HEK293 (cell line): ENCODE results near the gene COLQ.

ENCODE experiments used
- CTCF ChIA-PET: fragments of 350-600 bp; formaldehyde crosslinking; extraction: SDS; loops from one replicate; lab custom pipeline; 2021; ENCODE audit warnings: antibody characterized with exemption; lab: Yijun Ruan, JAX
- POLR2A ChIA-PET: fragments of 300-600 bp; formaldehyde crosslinking; extraction: SDS; loops from one replicate; lab custom pipeline; 2020; ENCODE audit warnings: antibody characterized with exemption, inconsistent platforms; lab: Yijun Ruan, JAX
- H3K27ac ChIP-seq: fragments of 200-500 bp; sonication (Bioruptor generic); 2 replicates; pipeline ENCODE4 v1.5.1; 2014; ENCODE audit warnings: low read depth, low read length, control low read depth, inconsistent platforms; ENCODE audit errors: extremely low read depth
- H3K36me3 ChIP-seq, 2 experiments: fragments of 200-500 bp in 1 of 2; sonication (Bioruptor generic) in 1 of 2; 1 replicate in 1 of 2; 2 replicates in 1 of 2; pipeline ENCODE4 v1.5.1; 2014 to 2017; ENCODE audit warnings: inconsistent platforms in 2 of 2, low read length in 2 of 2; ENCODE audit not compliant: control insufficient read depth in 2 of 2, insufficient read depth in 1 of 2
- H3K4me1 ChIP-seq: fragments of 200-500 bp; sonication (Bioruptor generic); 2 replicates; pipeline ENCODE4 v1.5.1; 2014; ENCODE audit warnings: mild to moderate bottlenecking, low read length, inconsistent platforms; ENCODE audit not compliant: control insufficient read depth, insufficient read depth
- H3K4me3 ChIP-seq: 2 replicates; pipeline ENCODE4 v1.5.1; 2011; ENCODE audit warnings: low read depth, mild to moderate bottlenecking, control low read depth, low read length, moderate library complexity
- H3K9me3 ChIP-seq: fragments of 200-500 bp; sonication (Bioruptor generic); 2 replicates; pipeline ENCODE4 v1.5.1; 2014; ENCODE audit warnings: low read depth, low read length, inconsistent platforms; ENCODE audit not compliant: control insufficient read depth, insufficient read depth
- BCL11A ChIP-seq: fragments of 450-650 bp; formaldehyde crosslinking; IDR thresholded peaks from 2 replicates; pipeline ENCODE4 v1.5.1; 2016; ENCODE audit warnings: low read depth, missing biosample characterization, missing genetic modification characterization
- IKZF3 ChIP-seq: fragments of 450-650 bp; IDR thresholded peaks from 2 replicates; pipeline ENCODE4 v1.5.0; 2018; ENCODE audit warnings: missing biosample characterization, mild to moderate bottlenecking, missing genetic modification characterization, moderate library complexity
- PRDM6 ChIP-seq: fragments of 450-650 bp; formaldehyde crosslinking; IDR thresholded peaks from 2 replicates; pipeline ENCODE4 v1.5.1; 2017; ENCODE audit warnings: missing biosample characterization, missing genetic modification characterization
- ZNF10 ChIP-seq: fragments of 450-650 bp; formaldehyde crosslinking; IDR thresholded peaks from 2 replicates; pipeline ENCODE4 v1.5.1; 2017; ENCODE audit warnings: missing biosample characterization, missing genetic modification characterization
- ZNF121 ChIP-seq: fragments of 450-650 bp; formaldehyde crosslinking; IDR thresholded peaks from 2 replicates; pipeline ENCODE4 v1.5.1; 2016; ENCODE audit warnings: missing biosample characterization, missing genetic modification characterization
- ZNF214 ChIP-seq: fragments of 450-650 bp; formaldehyde crosslinking; IDR thresholded peaks from 2 replicates; pipeline ENCODE4 v1.5.1; 2017; ENCODE audit warnings: missing biosample characterization, mild to moderate bottlenecking, missing genetic modification characterization, borderline replicate concordance
- ZNF248 ChIP-seq: fragments of 450-650 bp; formaldehyde crosslinking; IDR thresholded peaks from 2 replicates; pipeline ENCODE4 v1.5.1; 2017; ENCODE audit warnings: missing biosample characterization, missing genetic modification characterization
- ZNF274 ChIP-seq, 2 experiments: fragments of 200-500 bp in 1 of 2; fragments of 450-650 bp in 1 of 2; sonication (Bioruptor generic) in 1 of 2; formaldehyde crosslinking in 1 of 2; IDR thresholded peaks; 2 replicates each; pipeline versions ENCODE4 v1.5.1 to v1.6.1; 2014 to 2016; ENCODE audit warnings: borderline replicate concordance in 1 of 2, inconsistent platforms in 1 of 2, low read length in 1 of 2, missing biosample characterization in 1 of 2, missing genetic modification characterization in 1 of 2
- ZNF404 ChIP-seq: fragments of 450-650 bp; formaldehyde crosslinking; IDR thresholded peaks from 2 replicates; pipeline ENCODE4 v1.5.1; 2017; ENCODE audit warnings: missing biosample characterization, missing genetic modification characterization
- ZNF48 ChIP-seq: fragments of 450-650 bp; formaldehyde crosslinking; IDR thresholded peaks from 2 replicates; pipeline ENCODE4 v1.5.1; 2016; ENCODE audit warnings: missing biosample characterization, missing genetic modification characterization
- ZNF514 ChIP-seq: fragments of 450-650 bp; formaldehyde crosslinking; IDR thresholded peaks from 2 replicates; pipeline ENCODE4 v1.5.1; 2016; ENCODE audit warnings: missing biosample characterization, missing genetic modification characterization
- ZNF600 ChIP-seq: fragments of 450-650 bp; formaldehyde crosslinking; IDR thresholded peaks from 2 replicates; pipeline ENCODE4 v1.5.1; 2016; ENCODE audit warnings: missing biosample characterization, missing genetic modification characterization
- ZNF623 ChIP-seq: fragments of 450-650 bp; formaldehyde crosslinking; IDR thresholded peaks from 2 replicates; pipeline ENCODE4 v1.5.1; 2016; ENCODE audit warnings: missing biosample characterization, missing genetic modification characterization
- ZNF629 ChIP-seq: fragments of 450-650 bp; formaldehyde crosslinking; IDR thresholded peaks from 2 replicates; pipeline ENCODE4 v1.5.1; 2017; ENCODE audit warnings: missing biosample characterization, missing genetic modification characterization
- ZNF76 ChIP-seq: fragments of 450-650 bp; formaldehyde crosslinking; IDR thresholded peaks from 2 replicates; pipeline ENCODE4; 2016; ENCODE audit warnings: low read depth, missing biosample characterization, missing genetic modification characterization, borderline replicate concordance
- TF ChIP-seq, protein P1 (sequence below): fragments of 450-650 bp; formaldehyde crosslinking; optimal IDR thresholded peaks from 2 replicates; pipeline ENCODE3; 2016; ENCODE audit warnings: missing biosample characterization, mild to moderate bottlenecking, missing genetic modification characterization

Gene COLQ

DNA sequence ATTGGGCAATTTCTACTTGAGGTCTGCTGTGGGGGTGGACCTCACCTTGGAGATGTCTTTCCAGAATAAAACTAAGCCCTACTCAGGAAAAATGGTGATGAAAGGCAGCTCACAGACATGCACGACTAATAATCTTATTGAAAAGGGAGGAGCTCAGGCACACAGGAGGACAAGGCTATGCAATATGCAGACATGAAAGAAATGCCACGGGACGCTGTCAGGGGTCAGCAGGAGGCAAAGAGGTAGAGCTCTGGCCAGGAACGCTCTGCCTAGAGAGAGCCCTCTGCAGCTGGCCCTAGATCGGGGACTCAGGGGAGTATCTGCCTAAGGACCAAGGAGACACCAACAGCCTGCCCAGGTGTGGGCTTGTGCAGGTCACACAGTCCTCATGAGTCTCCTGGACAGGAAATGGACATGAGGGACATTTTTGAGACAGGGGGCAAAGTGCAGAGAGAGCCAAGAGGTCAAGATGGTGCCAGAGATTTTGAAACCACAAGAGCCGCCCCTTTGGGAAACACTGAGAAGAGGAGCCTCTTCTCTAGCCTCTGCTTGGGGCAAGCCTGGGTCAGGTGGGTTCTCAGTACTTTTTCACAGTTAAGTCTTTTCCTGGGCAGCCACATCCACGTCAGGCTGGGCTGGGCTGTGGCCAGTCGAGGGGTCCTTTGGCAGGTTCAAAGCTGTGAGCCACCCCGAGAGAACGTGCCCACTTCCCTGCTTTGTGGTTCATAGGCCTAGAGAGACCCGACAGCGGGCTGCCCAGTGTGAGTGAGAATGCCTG, 70.9 kb downstream of the COLQ start:
- Histone ChIP-seq H3K9me3 (no peaks in the 10 kb centered on the region), H3K36me3 (no peaks in the 10 kb centered on the region), H3K4me1 (no peaks in the 10 kb centered on the region), H3K27ac (no peak overlapping the region), H3K4me3 (no peak overlapping the region)
- no peak for TF ChIP-seq ZNF514 (tag by site-specific recombination)
- POLR2A ChIA-PET = no interaction called here
- CTCF ChIA-PET = no interaction called here

GRCh38 chr3:15449489-15450224, 71.8 kb downstream of the COLQ start:
- Histone ChIP-seq H3K4me1 (no peaks in the 10 kb centered on the region), H3K4me3 (no peak overlapping the region), H3K27ac (no peak overlapping the region), H3K9me3 (no peaks in the 10 kb centered on the region), H3K36me3 (no peaks in the 10 kb centered on the region; a peak in 1 of 3 replicates)
- CTCF ChIA-PET = no interaction called here
- TF ChIP-seq ZNF214 (tag by site-specific recombination) (no peak), ZNF600 (tag by site-specific recombination) (no peak), ZNF121 (no peak), ZNF76 (tag by site-specific recombination) (no peak), ZNF10 (tag by site-specific recombination) (no peak), BCL11A (tag by site-specific recombination) (no peak), ZNF48 (no peak), ZNF404 (tag by site-specific recombination) (no peak), ZNF248 (no peak), ZNF274 (IDR thresholded peaks at IDR 0.05; ENCODE audit: low read length) (no peak), ZNF274 (tag by site-specific recombination; IDR thresholded peaks at IDR 0.05; ENCODE audit: borderline replicate concordance) (no peak), PRDM6 (tag by site-specific recombination) (no peak), ZNF629 (no peak)
- TF ChIP-seq, protein P1, sequence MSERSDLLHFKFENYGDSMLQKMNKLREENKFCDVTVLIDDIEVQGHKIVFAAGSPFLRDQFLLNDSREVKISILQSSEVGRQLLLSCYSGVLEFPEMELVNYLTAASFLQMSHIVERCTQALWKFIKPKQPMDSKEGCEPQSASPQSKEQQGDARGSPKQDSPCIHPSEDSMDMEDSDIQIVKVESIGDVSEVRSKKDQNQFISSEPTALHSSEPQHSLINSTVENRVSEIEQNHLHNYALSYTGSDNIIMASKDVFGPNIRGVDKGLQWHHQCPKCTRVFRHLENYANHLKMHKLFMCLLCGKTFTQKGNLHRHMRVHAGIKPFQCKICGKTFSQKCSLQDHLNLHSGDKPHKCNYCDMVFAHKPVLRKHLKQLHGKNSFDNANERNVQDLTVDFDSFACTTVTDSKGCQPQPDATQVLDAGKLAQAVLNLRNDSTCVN (tag by site-specific recombination) = no peak
- POLR2A ChIA-PET = no interaction called here

GRCh38 chr3:15443826-15444524, 77.5 kb downstream of the COLQ start:
- ChIA-PET POLR2A (no interaction called here), CTCF (interaction anchor here (0.8 to 1.1 kb wide), 3 partner anchors 63 to 113 kb away, joined by 4 read pairs; no protein-coding TSS in a partner anchor)
- Histone ChIP-seq H3K36me3 (peaks cover 27 to 49% of the 10 kb centered on the region in 2 experiments), H3K9me3 (no peaks in the 10 kb centered on the region), H3K4me3 (no peak overlapping the region), H3K4me1 (no peaks in the 10 kb centered on the region), H3K27ac (no peak overlapping the region)
- TF ChIP-seq ZNF623 (no peak), IKZF3 (no peak)
